ENCODE data around the gene KLF16. TPM values are rescaled to one million over a fixed set of nuclear protein-coding genes. Genes with fewer than 3 reads are reported as not detected.

The KLF16 gene
- total RNA-seq, 1 donor from 2014 or later, result 5.6 TPM

- peak; percentile 92 to 93 for DNase-seq (ENCODE audit: low read depth in 2 of 2)
These were observed 8.1 kb downstream of the KLF16 start for GRCh38 chr19:1855040-1855827.

GRCh38 chr19:1854542-1855039, 8.8 kb downstream of the KLF16 start:
- DNase-seq (ENCODE audit: low read depth in 2 of 2), result no peak

GRCh38 chr19:1854039-1854541, 9.3 kb downstream of the KLF16 start:
- DNase-seq (ENCODE audit: low read depth in 2 of 2), result no peak

GRCh38 chr19:1853295-1854038, 9.9 kb downstream of the KLF16 start:
- DNase-seq (ENCODE audit: low read depth in 2 of 2), result peak; percentile 84 to 89

GRCh38 chr19:1852581-1853128, 10.7 kb downstream of the KLF16 start:
- no peak for DNase-seq (ENCODE audit: low read depth in 2 of 2)

GRCh38 chr19:1851654-1852580, 11.5 kb downstream of the KLF16 start:
- no peak for DNase-seq (ENCODE audit: low read depth in 2 of 2)

- no peak for DNase-seq (ENCODE audit: low read depth in 2 of 2)
These were observed 12.3 kb downstream of the KLF16 start for GRCh38 chr19:1850809-1851653.

- DNase-seq (ENCODE audit: low read depth in 2 of 2), result no peak
These were observed 13.4 kb downstream of the KLF16 start for GRCh38 chr19:1849886-1850398.

- DNase-seq (ENCODE audit: low read depth in 2 of 2), result no peak
These were observed 14.3 kb downstream of the KLF16 start for GRCh38 chr19:1849132-1849474.

GRCh38 chr19:1848399-1849131, 14.8 kb downstream of the KLF16 start, which contains the start of gene REXO1:
Gene REXO1, minus strand, starts transcription at chr19:1848483. Its CDS starts 125 bp downstream, at chr19:1848358.
- DNase-seq (ENCODE audit: low read depth in 2 of 2), result peak; percentile 93 to 96

GRCh38 chr19:1847684-1848398, 15.5 kb downstream of the KLF16 start:
- peak; percentile 80 to 93 for DNase-seq (ENCODE audit: low read depth in 2 of 2)

- no peak for DNase-seq (ENCODE audit: low read depth in 2 of 2)
These were observed 16.1 kb downstream of the KLF16 start for GRCh38 chr19:1847348-1847683.

- no peak for DNase-seq (ENCODE audit: low read depth in 2 of 2)
These were observed 16.7 kb downstream of the KLF16 start for GRCh38 chr19:1846517-1847204.

GRCh38 chr19:1845642-1846041, 17.7 kb downstream of the KLF16 start:
- no peak for DNase-seq (ENCODE audit: low read depth in 2 of 2)

GRCh38 chr19:1845125-1845515, 18.3 kb downstream of the KLF16 start:
- no peak for DNase-seq (ENCODE audit: low read depth in 2 of 2)

GRCh38 chr19:1844513-1845124, 18.8 kb downstream of the KLF16 start:
- DNase-seq (ENCODE audit: low read depth in 2 of 2), result no peak

- peak; percentile 41 to 44 for DNase-seq (ENCODE audit: low read depth in 2 of 2)
These were observed 19.6 kb downstream of the KLF16 start for GRCh38 chr19:1843646-1844394.
